ENCODE measurements around the gene AARS1.

DNA sequence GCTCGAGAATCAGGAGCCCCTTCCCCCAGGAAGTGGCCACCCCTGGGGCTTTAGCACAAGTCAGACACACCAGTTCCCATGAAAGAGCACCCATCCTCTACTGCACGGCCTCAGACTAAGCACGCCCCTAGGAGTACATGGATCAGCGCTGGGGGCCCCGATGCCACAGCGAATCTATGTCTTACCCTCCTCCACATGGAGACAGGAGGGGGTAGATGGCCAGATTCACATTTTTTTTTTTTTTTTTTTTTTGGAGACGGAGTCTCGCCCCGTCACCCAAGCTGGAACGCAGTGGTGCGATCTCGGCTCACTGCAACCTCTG, 34.4 kb downstream of the AARS1 start:
- TF ChIP-seq EZH2 (IDR thresholded peaks at IDR 0.05) (no peak), POLR2AphosphoS5 (IDR thresholded peaks at IDR 0.05; ENCODE audit: borderline replicate concordance, low read depth, low read length) (no peak), FOXP2 (optimal IDR thresholded peaks at IDR 0.05; ENCODE audit: control extremely low read depth, extremely low read length, insufficient read depth) (no peak)
